HG03095 (cell line): Measurements from ENCODE around the gene NUSAP1.
"Not testable (repeated sequence)": the region's sequence is repeated elsewhere in the genome, so short reads cannot be mapped to it uniquely, and the experiment has no call there.

Experiments used
- ATAC-seq: cut with Tn5 transposase; IDR thresholded peaks from one replicate; pipeline ENCODE4 v1.9.1; 2021; ENCODE audit warnings: moderate library complexity; ENCODE audit not compliant: unreplicated experiment

The NUSAP1 gene

GRCh38 chr15:41408234-41408641, 75.6 kb downstream of the NUSAP1 start:
- ATAC-seq, result no peak

- no peak for ATAC-seq
These were observed 78.3 kb downstream of the NUSAP1 start for GRCh38 chr15:41411031-41411430.

- ATAC-seq, result no peak
These were observed 78.8 kb downstream of the NUSAP1 start for GRCh38 chr15:41411441-41411840.

GRCh38 chr15:41416128-41416741, 83.6 kb downstream of the NUSAP1 start:
- no peak for ATAC-seq

GRCh38 chr15:41416742-41417417, 84.2 kb downstream of the NUSAP1 start, which contains the start of gene RTF1:
TSS of gene RTF1 (plus strand) at chr15:41417095. CDS start at chr15:41417116, 21 bp downstream.
- peak; percentile 80 for ATAC-seq

- peak; percentile 32 for ATAC-seq
These were observed 84.9 kb downstream of the NUSAP1 start for GRCh38 chr15:41417418-41418195.

GRCh38 chr15:41423979-41424659, 91.4 kb downstream of the NUSAP1 start:
- peak; percentile 65 for ATAC-seq

- ATAC-seq, result no peak
These were observed 92.1 kb downstream of the NUSAP1 start for GRCh38 chr15:41424809-41425208.

GRCh38 chr15:41425907-41426306, 93.2 kb downstream of the NUSAP1 start:
- not testable (repeated sequence) for ATAC-seq

GRCh38 chr15:41429003-41429890, 96.6 kb downstream of the NUSAP1 start:
- peak; percentile 74 for ATAC-seq
